Activated naive CD4-positive, alpha-beta T cell treated with anti-CD3 and anti-CD28 coated beads, Interleukin-2, amount 50 U/mL, for 24 hours (primary cell): ENCODE data around the gene MGAT5.

Experiments used
- H3K27ac Mint-ChIP-seq: one replicate; pipeline ENCODE4 v1.8.0; 2021; ENCODE audit warnings: mild to moderate bottlenecking, mixed read lengths
- H3K27me3 Mint-ChIP-seq: one replicate; pipeline ENCODE4 v1.8.0; 2021; ENCODE audit warnings: mixed read lengths
- H3K36me3 Mint-ChIP-seq: one replicate; pipeline ENCODE4 v1.8.0; 2021; ENCODE audit warnings: mixed read lengths
- H3K4me1 Mint-ChIP-seq: one replicate; pipeline ENCODE4 v1.8.0; 2021; ENCODE audit warnings: mixed read lengths
- H3K4me3 Mint-ChIP-seq: one replicate; pipeline ENCODE4 v1.8.0; 2021; ENCODE audit warnings: mild to moderate bottlenecking, mixed read lengths
- H3K9me3 Mint-ChIP-seq: one replicate; pipeline ENCODE4 v1.8.0; 2021; ENCODE audit warnings: mixed read lengths

The MGAT5 gene

GRCh38 chr2:134258684-134259388, 5.0 kb downstream of the MGAT5 start:
- peak overlapping the region; percentile 88 for H3K27ac Mint-ChIP-seq
- H3K36me3 Mint-ChIP-seq: peaks cover 13% of the 10 kb centered on the region
- H3K4me1 Mint-ChIP-seq: peaks cover 87% of the 10 kb centered on the region
- H3K4me3 Mint-ChIP-seq: peak overlapping the region; percentile 23
- no peaks in the 10 kb centered on the region for H3K9me3 Mint-ChIP-seq
- H3K27me3 Mint-ChIP-seq: no peaks in the 10 kb centered on the region

GRCh38 chr2:134259571-134259970, 5.7 kb downstream of the MGAT5 start:
- Mint-ChIP-seq H3K9me3 (no peaks in the 10 kb centered on the region), H3K4me3 (no peak overlapping the region), H3K27ac (no peak overlapping the region), H3K36me3 (peaks cover 9% of the 10 kb centered on the region), H3K27me3 (no peaks in the 10 kb centered on the region), H3K4me1 (peaks cover 82% of the 10 kb centered on the region)

GRCh38 chr2:134259994-134260393, 6.1 kb downstream of the MGAT5 start:
- peaks cover 5% of the 10 kb centered on the region for H3K36me3 Mint-ChIP-seq
- H3K4me1 Mint-ChIP-seq: peaks cover 77% of the 10 kb centered on the region
- H3K27me3 Mint-ChIP-seq: no peaks in the 10 kb centered on the region
- H3K27ac Mint-ChIP-seq: no peak overlapping the region
- H3K9me3 Mint-ChIP-seq: no peaks in the 10 kb centered on the region
- H3K4me3 Mint-ChIP-seq: no peak overlapping the region

- no peaks in the 10 kb centered on the region for H3K27me3 Mint-ChIP-seq
- peaks cover 7% of the 10 kb centered on the region for H3K36me3 Mint-ChIP-seq
- no peak overlapping the region for H3K4me3 Mint-ChIP-seq
- H3K27ac Mint-ChIP-seq: no peak overlapping the region
- H3K9me3 Mint-ChIP-seq: no peaks in the 10 kb centered on the region
- peaks cover 76% of the 10 kb centered on the region for H3K4me1 Mint-ChIP-seq
Observed at GRCh38 chr2:134260713-134261112, 6.8 kb downstream of the MGAT5 start.

GRCh38 chr2:134261398-134262131, 7.7 kb downstream of the MGAT5 start:
- no peaks in the 10 kb centered on the region for H3K27me3 Mint-ChIP-seq
- H3K9me3 Mint-ChIP-seq: no peaks in the 10 kb centered on the region
- H3K36me3 Mint-ChIP-seq: peaks cover 7% of the 10 kb centered on the region
- peak overlapping the region; percentile 21 for H3K4me3 Mint-ChIP-seq
- H3K27ac Mint-ChIP-seq: peak overlapping the region; percentile 31
- peaks cover 72% of the 10 kb centered on the region for H3K4me1 Mint-ChIP-seq

- H3K4me3 Mint-ChIP-seq: no peak overlapping the region
- H3K27ac Mint-ChIP-seq: no peak overlapping the region
Observed at GRCh38 chr2:134262684-134263083, 8.8 kb downstream of the MGAT5 start.

GRCh38 chr2:134268265-134268664, 14.4 kb downstream of the MGAT5 start:
- H3K4me1 Mint-ChIP-seq: peaks cover 63% of the 10 kb centered on the region
- no peaks in the 10 kb centered on the region for H3K9me3 Mint-ChIP-seq
- H3K4me3 Mint-ChIP-seq: no peak overlapping the region
- H3K36me3 Mint-ChIP-seq: peaks cover 30% of the 10 kb centered on the region
- H3K27ac Mint-ChIP-seq: no peak overlapping the region
- no peaks in the 10 kb centered on the region for H3K27me3 Mint-ChIP-seq

More at GRCh38 chr2:134262684-134263083, 8.8 kb downstream of the MGAT5 start:
- Mint-ChIP-seq H3K27me3 (no peaks in the 10 kb centered on the region), H3K9me3 (no peaks in the 10 kb centered on the region), H3K36me3 (peaks cover 12% of the 10 kb centered on the region), H3K4me1 (peaks cover 72% of the 10 kb centered on the region)

- peaks cover 65% of the 10 kb centered on the region for H3K4me1 Mint-ChIP-seq
- no peak overlapping the region for H3K4me3 Mint-ChIP-seq
- H3K9me3 Mint-ChIP-seq: no peaks in the 10 kb centered on the region
- H3K36me3 Mint-ChIP-seq: peaks cover 32% of the 10 kb centered on the region
- H3K27ac Mint-ChIP-seq: no peak overlapping the region
- H3K27me3 Mint-ChIP-seq: no peaks in the 10 kb centered on the region
Observed at GRCh38 chr2:134269230-134269629, 15.4 kb downstream of the MGAT5 start.

- peaks cover 32% of the 10 kb centered on the region for H3K36me3 Mint-ChIP-seq
- no peaks in the 10 kb centered on the region for H3K9me3 Mint-ChIP-seq
- H3K27ac Mint-ChIP-seq: no peak overlapping the region
- H3K27me3 Mint-ChIP-seq: no peaks in the 10 kb centered on the region
- peaks cover 69% of the 10 kb centered on the region for H3K4me1 Mint-ChIP-seq
- no peak overlapping the region for H3K4me3 Mint-ChIP-seq
Observed at GRCh38 chr2:134269972-134270735, 16.3 kb downstream of the MGAT5 start.

GRCh38 chr2:134271758-134272157, 17.9 kb downstream of the MGAT5 start:
- peaks cover 70% of the 10 kb centered on the region for H3K4me1 Mint-ChIP-seq
- H3K9me3 Mint-ChIP-seq: no peaks in the 10 kb centered on the region
- no peaks in the 10 kb centered on the region for H3K27me3 Mint-ChIP-seq
- no peak overlapping the region for H3K4me3 Mint-ChIP-seq
- no peak overlapping the region for H3K27ac Mint-ChIP-seq
- peaks cover 32% of the 10 kb centered on the region for H3K36me3 Mint-ChIP-seq

- Mint-ChIP-seq H3K27ac (peak overlapping the region; percentile 14), H3K4me1 (peaks cover 67% of the 10 kb centered on the region), H3K36me3 (peaks cover 35% of the 10 kb centered on the region), H3K9me3 (peaks cover 5% of the 10 kb centered on the region), H3K27me3 (no peaks in the 10 kb centered on the region), H3K4me3 (no peak overlapping the region)
Observed at GRCh38 chr2:134272806-134273205, 18.9 kb downstream of the MGAT5 start.

- Mint-ChIP-seq H3K9me3 (peaks cover 5% of the 10 kb centered on the region), H3K4me3 (no peak overlapping the region), H3K36me3 (peaks cover 33% of the 10 kb centered on the region), H3K27ac (peak overlapping the region; percentile 63), H3K4me1 (peaks cover 61% of the 10 kb centered on the region), H3K27me3 (no peaks in the 10 kb centered on the region)
Observed at GRCh38 chr2:134273256-134273983, 19.5 kb downstream of the MGAT5 start.

GRCh38 chr2:134274121-134274520, 20.2 kb downstream of the MGAT5 start:
- H3K36me3 Mint-ChIP-seq: peaks cover 35% of the 10 kb centered on the region
- peaks cover 60% of the 10 kb centered on the region for H3K4me1 Mint-ChIP-seq
- H3K4me3 Mint-ChIP-seq: no peak overlapping the region
- no peaks in the 10 kb centered on the region for H3K27me3 Mint-ChIP-seq
- no peak overlapping the region for H3K27ac Mint-ChIP-seq
- H3K9me3 Mint-ChIP-seq: peaks cover 5% of the 10 kb centered on the region

GRCh38 chr2:134275058-134275862, 21.4 kb downstream of the MGAT5 start:
- H3K27ac Mint-ChIP-seq: no peak overlapping the region
- peaks cover 30% of the 10 kb centered on the region for H3K36me3 Mint-ChIP-seq
- no peak overlapping the region for H3K4me3 Mint-ChIP-seq
- peaks cover 5% of the 10 kb centered on the region for H3K9me3 Mint-ChIP-seq
- H3K4me1 Mint-ChIP-seq: peaks cover 56% of the 10 kb centered on the region
- H3K27me3 Mint-ChIP-seq: no peaks in the 10 kb centered on the region
